ENCODE results near the gene B3GNT9.

B3GNT9 gene
- total RNA-seq: 3.8 to 6.7 (median 6.5) reads per million in 4 experiments

DNA sequence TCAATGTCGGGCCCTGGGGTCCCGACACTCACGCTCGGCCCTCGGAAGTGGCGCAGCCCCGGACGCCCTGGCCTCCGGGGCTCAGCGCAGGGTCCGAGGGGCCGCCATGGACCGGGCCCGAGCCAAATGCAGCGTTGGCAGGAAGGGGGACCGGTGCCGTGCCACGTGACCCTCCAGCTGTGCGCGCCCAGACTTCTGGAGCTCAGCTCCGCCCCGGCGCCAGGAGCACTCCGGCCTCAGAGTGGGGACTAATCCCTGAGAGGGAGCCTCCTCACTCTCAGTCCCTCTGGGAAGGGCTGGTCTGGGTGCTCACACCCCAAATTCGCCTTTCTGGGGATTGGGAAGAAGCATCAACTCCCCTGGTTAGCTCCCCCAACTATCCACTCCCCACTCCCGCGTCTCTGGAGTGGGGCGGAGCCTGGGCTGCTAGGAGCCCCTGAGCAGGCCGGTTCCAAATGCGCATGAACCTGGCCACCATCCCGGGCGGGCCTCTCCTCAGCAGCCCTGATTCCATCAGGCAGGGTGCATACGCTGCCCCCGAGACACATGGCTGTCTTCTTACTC, at the start of gene B3GNT9:
Gene B3GNT9 (minus strand): TSS at position 166 of the 564 bp plus-strand sequence. CDS start 513 bp downstream, outside the sequence.
- no peak for DNase-seq

DNA sequence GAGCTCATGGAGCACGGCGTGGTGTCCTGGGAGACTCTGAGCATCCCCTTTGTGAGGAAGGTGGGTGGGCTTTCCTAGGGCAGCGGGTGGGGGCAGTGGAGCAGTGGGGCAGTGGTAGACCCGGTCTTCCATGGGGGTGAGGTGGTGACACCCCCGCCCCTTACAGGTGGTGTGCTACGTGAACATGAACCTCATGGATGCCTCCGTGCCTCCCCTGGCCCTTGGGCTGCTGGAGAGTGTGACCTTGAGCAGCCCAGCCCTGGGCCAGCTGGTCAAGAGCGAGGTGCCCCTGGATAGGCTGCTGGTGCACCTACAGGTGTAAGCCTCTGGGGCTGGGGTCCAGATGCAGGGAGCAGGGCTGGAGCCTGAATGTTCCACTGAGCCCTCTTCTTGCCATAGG, 49.7 kb upstream of the B3GNT9 start:
- no peak for DNase-seq

DNA sequence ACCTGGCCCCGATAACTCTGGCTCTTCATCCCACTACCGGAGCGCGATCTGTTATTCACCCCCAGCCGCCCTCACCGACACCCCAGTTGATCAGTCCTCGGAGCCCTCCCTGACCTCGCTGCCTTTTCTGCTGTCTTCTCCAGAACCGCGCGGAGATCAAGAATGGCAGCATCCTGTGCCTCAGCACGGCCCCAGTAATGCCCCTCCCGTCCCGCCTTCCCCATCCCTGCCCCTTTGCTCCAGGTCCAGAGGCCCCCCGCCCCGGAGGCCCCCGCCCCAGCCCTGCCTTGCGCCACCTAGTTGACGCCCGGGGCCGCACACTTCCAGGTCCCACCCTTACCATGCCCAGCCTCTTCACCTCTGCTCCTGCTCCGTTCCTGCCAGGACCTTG, 49.0 kb upstream of the B3GNT9 start:
- no peak for DNase-seq

- DNase-seq: no peak
Measured at GRCh38 chr16:67199011-67199807, 48.4 kb upstream of the B3GNT9 start, which contains the start of gene ELMO3. TSS of gene ELMO3 (plus strand) at chr16:67199131. CDS start at chr16:67199327, 196 bp downstream.

DNA sequence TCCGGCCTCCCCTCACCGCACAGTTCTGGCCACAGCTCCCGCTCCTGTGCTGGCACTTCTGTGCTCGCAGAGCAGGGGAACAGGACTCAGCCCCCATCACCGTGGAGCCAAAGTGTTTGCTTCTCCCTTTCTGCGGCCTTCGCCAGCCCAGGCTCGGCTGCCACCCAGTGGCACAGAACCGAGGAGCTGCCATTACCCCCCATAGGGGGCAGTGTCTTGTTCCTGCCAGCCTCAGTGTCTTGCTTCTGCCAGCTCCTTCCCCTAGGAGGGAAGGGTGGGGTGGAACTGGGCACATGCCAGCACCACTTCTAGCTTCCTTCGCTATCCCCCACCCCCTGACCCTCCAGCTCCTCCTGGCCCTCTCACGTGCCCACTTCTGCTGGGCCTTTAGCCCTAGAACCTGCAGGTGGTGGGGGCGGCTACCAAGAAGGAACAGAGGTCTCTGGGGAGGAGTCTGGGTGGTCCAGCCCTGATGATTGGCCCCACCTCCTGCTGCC, 47.5 kb upstream of the B3GNT9 start:
- no peak for DNase-seq

GRCh38 chr16:67197704-67198103, 46.9 kb upstream of the B3GNT9 start:
- DNase-seq: no peak

DNA sequence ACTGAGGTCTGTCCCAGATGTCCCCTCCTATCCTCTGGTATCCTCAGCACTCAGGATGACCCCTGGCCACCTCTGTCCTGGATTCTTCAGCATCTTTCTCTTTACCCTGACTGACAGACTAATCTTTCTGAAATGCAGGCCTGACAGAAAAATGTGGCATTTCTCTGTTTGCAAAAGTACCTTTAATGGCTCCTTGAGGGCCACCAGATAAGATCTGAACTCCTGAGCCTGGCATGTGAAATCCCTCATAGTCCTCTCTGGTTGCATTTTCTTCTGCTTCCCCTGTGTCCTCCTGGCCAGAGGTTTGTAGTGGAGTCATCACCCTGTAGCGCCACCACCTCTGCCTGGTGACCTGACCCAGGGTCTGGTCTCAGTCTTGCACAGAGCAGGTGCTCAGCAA, 46.1 kb upstream of the B3GNT9 start:
- DNase-seq: no peak

GRCh38 chr16:67195676-67196075, 44.9 kb upstream of the B3GNT9 start:
- no peak for DNase-seq

DNA sequence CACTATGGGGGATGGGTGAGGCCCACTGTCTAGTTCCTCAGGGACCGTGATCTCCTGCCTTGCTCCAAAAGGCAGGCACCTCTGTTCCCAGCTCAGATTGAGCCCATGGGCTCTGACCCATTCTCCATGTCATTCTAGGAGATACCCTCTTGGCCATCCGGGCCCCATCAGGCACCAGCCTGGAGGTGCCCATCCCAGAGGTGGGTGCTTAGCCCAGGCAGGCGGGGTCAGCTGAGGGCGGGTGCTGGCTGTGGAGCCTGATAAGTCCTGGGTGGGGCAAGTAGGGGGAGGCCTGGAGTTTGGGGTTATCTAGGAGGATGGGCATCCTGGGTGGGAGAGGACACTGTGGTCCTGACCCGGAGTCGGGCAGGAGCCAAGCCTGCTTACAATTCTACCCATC, 43.5 kb upstream of the B3GNT9 start:
- DNase-seq: no peak

- no peak for DNase-seq
Measured at GRCh38 chr16:67193536-67193935, 42.7 kb upstream of the B3GNT9 start.

GRCh38 chr16:67192781-67193361, 42.1 kb upstream of the B3GNT9 start:
- DNase-seq: no peak

DNA sequence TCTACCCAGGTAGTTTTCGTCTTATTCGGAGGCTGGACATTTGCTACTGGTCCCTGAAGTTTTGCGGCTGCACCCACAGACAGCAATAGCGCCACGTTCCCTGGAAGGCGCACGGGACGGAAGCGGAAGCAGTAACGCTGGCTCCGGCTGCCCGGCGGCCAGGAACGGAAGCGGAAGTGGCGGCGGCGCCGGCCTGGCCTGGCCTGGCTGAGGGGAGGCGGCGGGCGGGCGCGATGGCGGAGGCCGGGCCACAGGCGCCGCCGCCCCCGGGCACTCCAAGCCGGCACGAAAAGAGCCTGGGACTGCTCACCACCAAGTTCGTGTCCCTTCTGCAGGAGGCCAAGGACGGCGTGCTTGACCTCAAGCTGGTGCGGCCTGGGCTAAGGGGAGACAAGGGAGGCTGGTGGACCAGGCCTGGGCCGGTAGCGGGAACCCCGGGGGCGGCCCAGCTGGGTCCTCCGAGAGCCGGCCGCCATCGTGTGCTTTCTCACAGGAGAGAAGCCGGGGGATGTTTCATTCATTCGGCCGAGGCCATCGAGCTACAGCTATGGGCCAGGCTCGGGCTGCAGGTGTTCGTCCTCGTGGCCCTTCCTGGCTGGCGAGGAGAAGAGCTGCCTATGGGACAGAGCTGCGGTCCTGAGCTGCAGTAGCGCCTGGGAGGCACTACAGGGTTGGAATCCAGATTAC, 41.3 kb upstream of the B3GNT9 start, which contains the start of gene E2F4:
Gene E2F4 (plus strand): TSS at position 161 of the 687 bp plus-strand sequence. CDS start 73 bp downstream, at position 234.
- peak; percentile 65 for DNase-seq

DNA sequence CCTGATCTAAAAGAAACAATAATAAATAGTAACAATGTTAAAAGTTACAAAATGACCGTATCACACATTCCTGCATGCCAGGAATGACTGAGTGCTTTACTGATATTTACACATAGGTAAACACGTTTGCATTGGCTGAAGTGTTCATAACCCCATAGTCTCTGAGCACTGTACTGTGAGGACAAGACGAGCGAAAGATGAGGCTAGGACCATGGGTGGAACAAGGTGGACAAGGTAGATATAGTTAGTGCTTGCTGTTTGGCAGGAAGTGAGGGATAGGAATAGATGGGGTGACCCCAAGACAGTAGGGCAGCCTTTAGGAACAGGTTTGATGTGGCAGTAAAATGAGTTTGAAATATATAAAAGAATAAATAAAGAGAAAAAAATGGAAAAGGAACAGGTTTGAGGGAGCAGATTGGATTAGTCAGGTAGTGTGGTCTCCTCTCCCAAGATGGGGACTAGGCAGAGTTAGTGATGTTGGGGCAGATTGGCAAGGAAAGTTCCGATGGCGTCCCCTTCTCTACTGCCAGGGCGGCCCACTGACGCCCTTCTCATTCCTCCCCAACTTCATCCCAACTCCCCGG, 40.7 kb upstream of the B3GNT9 start:
- DNase-seq: no peak

DNA sequence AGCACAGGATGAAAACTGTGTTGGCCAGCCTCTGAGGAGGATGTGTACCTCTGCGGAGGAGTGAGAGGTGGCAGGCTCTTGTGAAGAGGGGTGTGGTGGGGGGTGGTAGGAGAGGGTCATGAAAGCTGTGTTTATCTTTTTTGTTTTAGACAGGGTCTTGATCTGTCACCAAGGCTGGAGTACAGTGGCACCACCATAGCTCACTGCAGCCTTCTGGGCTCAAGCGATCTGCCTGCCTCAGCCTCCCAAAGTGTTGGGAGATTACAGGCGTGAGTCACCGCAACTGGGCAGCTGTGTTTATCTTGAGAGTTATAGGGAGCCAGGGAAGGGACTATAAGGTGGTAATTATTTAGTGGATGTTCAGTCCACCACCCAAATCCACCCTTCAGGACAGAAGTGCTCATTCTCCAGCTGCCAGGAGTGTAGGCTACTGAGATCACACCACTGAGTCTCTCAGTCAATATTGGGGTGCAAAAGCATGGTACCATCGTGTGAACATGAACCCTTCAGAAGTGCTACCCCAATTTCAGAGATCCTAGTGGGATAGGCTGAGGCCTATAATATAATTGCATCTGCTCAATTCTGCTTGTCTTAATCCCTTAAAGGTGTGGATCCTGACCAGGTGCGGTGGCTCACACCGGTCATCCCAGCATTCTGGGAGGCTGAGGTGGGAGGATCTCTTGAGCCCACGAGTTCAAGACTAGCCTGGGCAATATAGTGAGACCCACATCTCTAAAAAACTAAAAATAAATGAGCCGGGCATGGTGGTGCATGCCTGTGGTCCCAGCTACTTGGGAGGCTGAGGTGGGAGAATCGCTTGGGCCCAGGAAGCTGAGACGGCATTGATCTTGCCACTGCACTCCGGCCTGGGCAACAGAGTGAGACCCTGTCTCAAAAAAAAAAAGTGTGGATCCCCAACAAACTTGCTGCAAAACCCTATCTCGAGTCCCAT, 39.9 kb upstream of the B3GNT9 start:
- DNase-seq: no peak

- no peak for DNase-seq
Measured at GRCh38 chr16:67190041-67190440, 39.2 kb upstream of the B3GNT9 start, which contains the start of gene EXOC3L1. TSS of gene EXOC3L1 (minus strand) at chr16:67190136. CDS start at chr16:67189676, 460 bp downstream.

DNA sequence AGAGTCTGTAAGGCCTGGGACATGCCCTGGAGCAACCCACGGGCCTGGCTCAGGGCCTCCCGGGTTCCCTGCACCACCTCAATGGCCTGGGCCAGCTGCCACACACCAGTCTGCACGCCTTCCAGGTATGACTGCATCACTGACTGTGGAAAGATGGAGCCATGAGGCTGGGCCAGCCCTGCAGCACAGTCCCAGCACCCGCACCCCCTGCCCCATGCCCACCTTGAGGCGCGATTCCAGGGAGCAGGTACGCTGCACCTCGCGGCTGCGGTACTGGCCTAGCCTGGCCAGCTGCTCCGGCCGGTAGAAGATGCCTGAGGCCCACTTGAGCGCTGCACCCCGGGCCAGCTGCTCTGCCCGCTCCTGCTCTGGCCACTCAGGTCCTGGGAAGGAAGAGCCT, 38.0 kb upstream of the B3GNT9 start:
- DNase-seq: no peak

GRCh38 chr16:67188323-67188722, 37.5 kb upstream of the B3GNT9 start:
- no peak for DNase-seq

GRCh38 chr16:67187175-67187890, 36.5 kb upstream of the B3GNT9 start:
- no peak for DNase-seq

DNA sequence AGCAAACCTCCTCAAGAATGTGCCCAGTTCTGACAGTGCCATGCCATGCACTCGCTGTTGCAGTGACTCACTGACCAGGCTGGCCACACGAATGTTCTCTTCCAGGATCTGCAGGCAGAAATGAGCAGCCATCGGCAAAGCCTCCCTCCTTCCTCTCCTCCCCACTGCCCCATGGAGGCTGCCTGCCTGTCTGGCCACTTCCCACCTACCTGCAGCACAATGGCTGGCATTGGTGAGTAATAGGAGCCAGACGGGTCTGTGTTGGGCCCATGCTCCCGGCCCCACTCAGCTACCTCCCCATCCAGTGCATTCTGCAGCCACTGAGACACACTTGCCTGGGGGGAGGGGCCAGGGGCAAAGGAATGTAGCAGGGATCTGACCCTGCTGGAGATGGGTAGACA, 35.8 kb upstream of the B3GNT9 start:
- no peak for DNase-seq

GRCh38 chr16:67185651-67186134, 34.9 kb upstream of the B3GNT9 start:
- DNase-seq: no peak

Measured in effector CD8-positive, alpha-beta T cell (primary cell).